ENCODE data around the gene NSD1.

NSD1 gene

DNA sequence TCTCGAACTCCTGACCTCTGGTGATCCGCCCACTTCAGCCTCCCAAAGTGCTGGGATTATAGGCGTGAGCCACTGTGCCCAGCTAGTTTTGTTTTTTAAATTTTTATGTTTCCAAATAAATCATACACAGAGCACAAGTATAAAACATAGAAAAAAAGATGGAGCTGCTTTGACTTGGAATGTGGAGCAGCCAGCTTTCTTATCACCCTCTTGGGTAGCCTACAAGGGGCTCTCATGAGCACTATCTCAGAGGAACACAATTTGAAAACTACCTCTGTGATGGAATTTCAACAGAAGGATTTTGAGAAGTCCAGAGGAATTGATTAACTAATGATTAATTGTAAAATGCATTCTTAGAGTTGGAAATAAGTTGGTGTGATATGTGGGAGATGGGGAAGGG is 45.9 kb downstream of the NSD1 start:
- DNase-seq: no peak

DNA sequence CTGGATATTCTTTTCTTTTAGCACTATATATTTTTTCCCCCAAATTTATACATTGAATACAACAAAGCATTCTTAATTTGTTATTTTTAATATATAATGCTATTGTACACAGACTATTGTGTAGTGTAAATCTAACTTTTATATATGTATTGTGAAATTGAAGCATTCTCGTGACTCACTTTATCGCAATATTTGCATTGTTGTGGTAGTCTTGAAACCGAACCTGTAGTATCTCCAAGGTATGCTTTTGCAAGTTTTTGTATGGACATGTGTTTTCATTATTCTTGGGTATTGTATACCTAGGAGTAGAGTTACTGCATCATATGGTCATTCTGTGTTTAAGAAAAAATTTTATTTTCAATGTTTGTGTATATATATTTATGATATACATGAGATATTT is 49.6 kb downstream of the NSD1 start:
- no peak for DNase-seq

DNA sequence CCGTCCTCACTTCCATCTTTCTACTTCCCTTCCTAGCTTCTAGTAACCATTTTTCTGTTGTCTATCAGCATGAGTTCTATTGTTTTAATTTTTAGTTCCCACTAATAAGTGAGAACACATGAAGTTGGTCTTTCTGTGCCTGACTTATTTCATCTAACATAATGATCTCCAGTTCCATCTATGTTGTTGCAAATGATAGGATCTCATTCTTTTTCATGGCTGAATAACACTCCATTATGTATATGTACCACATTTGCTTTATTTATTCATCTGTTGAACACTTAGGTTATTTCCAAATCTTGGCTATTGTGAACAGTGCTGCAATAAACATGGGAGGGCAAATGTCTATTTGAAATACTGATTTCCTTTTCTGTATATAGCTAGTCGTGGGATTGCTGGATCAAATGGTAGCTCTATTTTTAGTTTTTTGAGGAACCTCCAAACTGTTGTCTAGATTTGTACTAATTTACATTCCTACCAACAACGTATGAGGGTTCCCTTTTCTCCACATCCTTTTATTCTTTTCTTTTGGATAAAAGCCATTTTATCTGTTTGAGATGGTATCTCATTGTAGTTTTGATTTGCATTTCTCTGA is 50.3 kb downstream of the NSD1 start:
- no peak for DNase-seq

DNA sequence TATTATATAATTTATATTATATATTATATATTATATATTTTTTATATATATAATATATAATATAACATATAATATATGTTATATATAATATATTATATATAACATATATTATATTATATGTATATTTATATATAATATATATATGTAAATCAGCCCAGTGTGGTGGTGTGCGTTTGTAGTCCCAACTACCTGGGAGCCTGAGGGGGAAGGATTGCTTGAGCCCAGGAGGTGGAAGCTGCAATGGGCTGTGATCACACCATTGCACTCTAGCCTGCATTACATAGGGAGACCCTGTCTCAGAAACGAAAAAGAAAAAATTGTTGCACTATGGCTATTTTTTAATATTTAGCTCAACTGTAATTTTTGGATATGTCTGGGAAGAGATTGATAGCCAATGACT is 52.4 kb downstream of the NSD1 start:
- no peak for DNase-seq

DNA sequence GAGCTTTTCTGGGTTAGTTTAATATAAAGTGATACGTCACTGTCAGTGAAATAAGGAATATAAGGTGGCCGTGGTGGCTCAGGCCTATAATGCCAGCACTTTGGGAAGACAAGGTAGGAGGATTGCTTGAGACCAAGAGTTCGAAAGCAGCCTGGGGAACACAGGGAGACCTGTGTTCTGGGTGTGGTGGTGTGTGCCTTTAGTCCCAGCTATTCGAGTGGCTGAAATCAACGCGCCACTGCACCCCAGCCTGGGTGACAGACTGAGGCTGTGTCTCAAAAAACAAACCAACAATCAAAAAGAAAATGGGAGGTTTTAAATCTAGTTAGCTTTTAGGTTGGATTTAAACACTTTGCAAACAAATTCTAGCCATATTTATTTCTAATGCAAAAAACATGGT is 53.1 kb downstream of the NSD1 start:
- no peak for DNase-seq

DNA sequence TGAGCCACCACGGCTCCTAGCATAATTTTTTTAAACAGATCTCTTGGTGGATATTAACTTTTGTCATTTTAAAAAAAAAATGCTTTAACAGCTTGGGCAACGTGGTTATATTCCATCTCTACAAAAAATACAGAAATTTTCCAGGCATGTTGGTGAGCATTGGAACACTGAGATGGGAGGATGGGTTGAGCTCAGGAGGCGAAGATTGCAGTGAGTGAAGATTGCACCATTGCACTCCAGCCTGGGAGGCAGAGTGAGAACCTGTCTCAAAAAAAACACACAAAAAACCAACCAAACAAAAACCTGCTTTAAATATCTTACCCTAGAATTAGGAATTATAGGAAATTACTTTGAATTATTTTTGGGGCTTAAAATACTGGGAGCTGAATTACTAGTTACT is 55.2 kb downstream of the NSD1 start:
- no peak for DNase-seq

DNA sequence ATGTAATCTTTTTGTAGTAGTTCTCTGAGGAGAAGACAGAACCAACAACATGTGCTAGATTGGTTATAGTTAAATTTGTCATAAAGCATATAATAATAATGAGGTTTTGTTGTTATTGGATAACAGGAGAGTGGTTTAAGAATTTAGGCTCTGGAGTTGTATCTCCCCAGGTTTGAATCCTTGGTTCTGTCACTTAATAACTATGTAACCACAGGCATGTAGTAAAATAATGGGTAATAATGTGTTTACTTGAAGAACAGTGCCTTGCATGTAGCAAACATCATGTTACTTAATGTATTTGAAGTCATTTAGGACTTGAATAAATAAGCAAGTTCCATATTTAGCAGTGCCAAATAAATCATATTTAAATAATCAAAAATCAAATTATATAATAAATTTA is 55.8 kb downstream of the NSD1 start:
- DNase-seq: no peak

DNA sequence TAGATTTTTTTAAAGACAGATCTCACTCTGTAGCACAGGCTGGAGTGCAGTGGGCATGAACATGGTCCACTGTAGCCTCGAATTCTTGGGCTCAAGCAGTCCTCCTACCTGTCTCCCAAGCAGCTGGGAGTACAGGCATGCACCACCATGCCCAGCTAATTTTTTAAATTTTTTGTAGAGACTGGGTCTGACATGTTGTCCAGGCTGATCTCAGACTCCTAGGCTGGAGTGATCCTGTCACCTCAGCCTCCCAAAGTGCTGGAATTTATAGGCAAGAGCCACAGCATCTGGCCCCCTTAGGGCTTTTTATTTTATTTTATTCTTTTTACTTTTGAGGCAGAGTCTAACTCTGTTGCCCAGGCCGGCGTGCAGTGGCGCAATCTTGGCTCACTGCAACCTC is 56.4 kb downstream of the NSD1 start:
- DNase-seq: no peak

DNA sequence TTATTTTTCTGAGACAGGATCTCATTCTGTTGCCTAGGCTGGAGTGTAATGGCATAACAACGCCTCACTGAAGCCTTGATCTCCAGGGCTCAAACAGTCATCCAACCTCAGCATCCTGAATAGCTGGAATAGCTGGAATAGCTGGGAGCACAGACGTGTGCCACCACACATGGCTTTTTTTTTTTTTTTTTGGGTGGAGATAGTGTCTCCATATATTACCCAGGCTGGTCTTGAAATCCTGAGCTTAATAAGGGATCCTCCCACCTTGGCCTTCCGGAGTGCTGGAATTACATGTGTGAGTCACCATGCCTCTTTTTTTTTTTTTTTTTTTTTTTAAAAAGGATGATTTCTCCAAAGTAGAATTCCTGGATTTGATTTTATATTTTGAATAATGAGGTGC is 60.7 kb downstream of the NSD1 start:
- no peak for DNase-seq

DNA sequence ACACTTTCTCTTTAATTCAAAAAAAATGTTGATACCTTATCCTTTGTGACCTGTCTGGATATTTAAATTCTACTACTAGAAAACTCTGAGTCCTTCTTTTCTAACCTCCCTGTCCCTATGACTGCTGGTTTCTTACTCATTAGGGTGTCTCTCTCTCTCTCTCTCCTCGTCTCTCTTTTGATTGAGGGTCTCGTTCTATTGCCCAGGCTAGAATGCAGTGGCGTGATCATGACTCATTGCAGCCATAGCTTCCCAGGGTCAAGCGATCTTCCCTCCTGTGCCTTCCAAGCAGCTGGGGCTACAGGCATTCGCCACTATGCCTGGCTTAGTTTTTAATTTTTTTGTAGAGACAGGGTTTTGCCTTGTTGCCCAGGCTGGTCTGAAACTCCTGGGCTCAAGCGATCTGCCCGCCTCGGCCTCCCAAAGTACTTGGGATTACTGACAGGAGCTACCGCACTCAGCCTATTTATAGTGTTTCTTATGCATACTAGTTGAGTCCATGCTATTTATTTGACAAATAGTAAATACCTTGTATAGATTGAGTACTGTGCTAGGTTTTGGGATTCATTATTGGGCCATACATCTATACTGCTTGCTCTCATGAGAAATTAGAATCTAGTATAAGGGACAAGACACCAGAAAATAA is 61.9 kb downstream of the NSD1 start:
- no peak for DNase-seq

DNA sequence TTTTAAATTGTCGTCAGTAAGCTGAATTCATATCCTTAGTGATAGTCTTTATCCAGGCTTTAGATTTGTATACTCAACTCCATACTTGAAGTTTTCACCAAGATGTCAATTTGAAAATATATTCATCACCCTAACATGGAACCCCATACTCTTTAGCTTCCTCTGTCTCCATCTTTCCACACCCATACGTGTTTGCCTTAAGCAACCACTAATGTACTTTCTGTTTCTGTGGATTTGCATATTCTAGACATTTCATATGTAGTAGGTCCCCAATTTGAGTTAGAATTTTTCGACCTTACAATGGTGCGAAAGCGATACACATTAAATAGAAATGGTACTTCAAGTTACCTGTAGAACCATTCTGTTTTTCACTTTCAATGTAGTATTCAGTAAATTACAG is 65.2 kb downstream of the NSD1 start:
- DNase-seq: no peak

DNA sequence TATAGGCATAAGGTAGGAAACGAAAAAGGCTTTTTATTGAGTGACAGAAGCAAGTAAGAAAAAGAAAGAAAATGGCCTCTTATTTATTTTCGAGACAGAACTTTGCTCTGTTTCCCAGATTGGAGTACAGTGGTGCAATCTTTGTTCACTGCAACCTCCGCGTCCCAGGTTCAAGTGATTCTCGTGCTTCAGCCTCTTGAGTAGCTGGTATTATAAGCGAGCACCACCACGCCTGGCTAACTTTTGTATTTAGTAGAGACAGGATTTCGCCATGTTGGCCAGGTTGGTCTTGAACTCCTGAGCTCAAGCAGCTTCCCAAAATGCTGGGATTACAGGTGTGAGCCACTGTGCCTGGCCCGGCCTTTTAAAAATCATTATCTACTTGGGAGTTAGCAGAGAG is 70.7 kb downstream of the NSD1 start:
- no peak for DNase-seq

DNA sequence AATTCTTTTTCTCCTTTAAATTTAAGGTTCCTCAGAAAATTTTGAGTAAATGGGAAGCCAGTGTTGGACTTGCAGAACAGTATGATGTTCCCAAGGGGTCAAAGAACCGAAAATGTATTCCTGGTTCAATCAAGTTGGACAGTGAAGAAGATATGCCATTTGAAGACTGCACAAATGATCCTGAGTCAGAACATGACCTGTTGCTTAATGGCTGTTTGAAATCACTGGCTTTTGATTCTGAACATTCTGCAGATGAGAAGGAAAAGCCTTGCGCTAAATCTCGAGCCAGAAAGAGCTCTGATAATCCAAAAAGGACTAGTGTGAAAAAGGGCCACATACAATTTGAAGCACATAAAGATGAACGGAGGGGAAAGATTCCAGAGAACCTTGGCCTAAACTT is 76.0 kb downstream of the NSD1 start:
- no peak for DNase-seq

DNA sequence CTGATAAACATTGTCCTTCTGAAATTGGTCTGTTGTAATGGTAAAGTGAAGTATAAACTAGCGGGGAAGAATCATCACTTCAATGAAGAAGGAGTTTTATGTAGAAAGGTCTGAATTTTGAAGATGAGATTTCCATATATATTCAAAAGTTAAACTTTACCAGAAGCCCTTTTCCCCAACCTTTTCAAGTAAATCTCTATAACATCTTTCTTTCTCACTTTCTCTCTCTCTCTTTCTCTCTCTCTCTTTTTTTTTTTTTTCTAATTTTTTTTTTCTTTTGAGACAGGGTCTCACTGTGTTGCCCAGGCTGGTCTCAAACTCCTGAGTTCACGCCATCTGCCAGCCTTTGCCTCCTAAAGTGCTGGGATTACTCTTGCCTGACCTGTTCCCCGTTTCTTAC is 78.7 kb downstream of the NSD1 start:
- DNase-seq: no peak

DNA sequence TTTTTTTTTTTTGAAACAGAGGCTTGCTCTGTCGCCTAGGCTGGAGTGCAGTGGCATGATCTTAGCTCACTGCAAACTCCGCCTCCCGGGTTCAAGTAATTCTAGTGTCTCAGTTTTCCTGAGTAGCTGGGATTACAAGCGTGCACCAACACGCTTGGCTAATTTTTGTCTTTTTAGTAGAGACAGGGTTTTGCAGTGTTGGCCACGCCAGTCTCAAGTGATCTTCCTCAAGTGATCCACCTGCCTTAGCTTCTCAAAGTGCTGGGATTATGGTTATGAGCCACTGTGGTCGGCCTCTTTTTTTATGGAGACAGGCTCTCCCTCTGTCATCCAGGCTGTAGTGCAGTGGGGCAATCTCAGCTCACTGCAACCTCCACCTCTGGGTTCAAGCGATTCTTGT is 87.0 kb downstream of the NSD1 start:
- no peak for DNase-seq

DNA sequence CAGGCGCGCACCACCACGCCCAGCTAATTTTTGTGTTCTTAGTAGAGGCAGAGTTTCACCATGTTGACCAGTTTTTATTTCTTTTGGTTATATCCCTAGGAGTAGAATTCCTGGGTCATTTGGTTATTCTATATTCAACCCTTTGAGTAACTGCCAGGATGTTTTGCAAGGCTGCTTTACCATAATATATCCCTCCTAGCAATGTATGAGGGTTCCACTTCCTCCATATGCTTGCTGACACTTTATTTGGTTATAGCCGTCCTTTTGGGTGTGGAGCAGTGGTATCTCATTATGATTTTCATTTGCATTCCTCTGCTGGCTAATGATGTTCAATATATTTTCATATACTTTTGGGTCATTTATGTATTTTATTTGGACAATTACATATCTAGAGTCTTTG is 88.7 kb downstream of the NSD1 start:
- DNase-seq: no peak

DNA sequence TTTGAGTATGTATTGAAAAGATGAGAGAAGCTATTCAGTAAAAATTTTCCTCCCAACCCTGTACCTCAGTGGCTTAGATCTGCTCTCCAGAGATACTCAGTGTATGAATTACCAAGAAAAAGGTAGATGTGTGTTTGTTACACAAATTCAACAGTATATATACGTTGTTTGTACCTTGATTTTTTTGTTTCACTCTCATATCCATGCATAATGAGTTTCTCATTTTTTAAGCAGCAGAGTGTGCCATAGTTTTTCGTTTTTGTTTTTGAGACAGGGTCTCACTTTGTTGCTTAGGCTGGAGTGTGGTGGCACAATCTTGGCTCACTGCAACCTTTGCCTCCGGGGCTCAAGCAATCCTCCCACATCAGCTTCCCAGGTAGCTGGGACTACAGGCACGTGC is 92.2 kb downstream of the NSD1 start:
- DNase-seq: no peak

DNA sequence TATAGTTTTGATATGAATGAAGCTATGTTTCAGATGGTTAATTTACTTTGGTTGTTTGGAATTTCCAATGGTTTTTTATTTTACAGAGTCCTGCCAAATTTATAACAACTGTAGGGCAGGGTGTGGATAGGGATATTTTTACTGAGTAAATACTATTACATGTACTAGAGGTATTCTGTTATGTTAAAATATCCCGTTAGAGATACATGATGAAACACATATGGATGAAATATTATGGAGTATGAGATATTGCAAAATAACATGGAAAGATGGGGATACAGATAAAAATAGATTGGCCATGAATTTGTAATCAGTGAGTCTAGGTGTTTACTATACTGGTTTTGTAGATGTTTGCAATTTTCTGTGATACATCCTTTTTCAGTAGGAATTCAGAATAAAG is 93.3 kb downstream of the NSD1 start:
- DNase-seq: no peak

DNA sequence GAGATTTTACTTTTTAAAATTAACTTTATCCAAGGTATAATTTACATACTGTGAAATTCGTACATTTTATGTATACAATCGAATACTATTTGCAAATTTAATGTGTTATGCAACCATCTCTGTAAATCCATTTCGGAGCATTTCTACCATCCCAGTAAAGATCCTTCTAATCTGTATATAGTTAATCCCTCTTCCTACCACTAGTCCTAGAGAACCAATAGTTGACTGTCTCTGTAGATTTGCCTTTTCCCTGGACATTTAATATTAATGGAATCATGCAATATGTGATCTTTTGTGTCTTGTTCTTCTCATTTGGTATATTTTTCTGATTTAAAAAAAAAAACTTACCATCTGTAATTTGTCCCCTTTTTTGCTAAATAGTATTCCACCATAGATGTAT is 95.2 kb downstream of the NSD1 start:
- no peak for DNase-seq

DNA sequence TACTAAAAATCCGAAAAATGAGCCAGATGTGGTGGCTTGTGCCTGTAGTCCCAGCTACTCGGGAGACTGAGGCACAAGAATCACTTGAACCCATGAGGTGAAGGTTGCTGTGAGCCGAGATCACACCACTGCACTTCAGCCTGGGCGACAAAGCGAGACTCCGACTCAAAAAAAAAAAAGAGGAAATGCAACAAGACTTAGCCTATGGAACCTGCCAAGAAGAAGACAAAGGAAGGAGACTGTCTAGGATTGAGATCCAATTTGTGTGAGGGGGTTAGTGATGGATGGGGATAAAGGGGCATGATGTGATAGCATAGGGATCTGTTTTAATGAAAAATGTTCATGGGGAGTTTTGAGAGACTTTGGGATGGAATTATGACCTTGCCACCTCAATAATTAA is 97.1 kb downstream of the NSD1 start:
- DNase-seq: no peak

DNA sequence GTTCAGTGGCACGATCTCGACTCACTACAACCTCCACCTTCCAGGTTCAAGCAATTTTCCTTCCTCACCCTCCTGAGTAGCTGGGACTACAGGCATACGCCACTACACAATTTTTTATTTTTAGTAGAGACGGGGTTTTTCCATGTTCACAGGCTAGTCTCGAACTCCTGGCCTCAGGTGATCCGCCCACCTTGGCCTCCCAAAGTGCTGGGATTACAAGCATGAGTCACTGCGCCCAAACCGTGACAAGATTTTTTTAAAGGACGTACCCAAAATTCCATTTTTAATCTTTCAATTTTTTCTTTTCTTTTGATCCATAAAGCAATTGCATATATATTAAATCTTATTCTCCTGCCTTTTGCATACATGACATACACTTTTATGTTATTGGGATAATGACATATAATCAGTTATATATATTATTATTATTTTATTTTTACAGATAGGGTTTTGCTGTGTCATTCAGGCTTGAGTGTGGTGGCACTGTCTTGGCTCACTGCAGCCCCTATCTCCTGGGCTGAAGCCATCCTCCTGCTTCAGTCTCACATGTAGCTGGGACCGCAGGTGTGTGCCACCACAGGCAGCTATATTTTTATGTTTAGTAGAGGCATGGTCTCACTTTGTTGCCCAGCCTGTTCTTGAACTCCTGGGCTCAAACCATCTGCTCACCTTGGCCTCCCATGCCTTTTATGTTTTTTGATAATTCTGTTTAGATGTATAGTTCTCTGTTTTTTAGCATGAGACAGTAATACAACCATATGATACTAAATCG is 98.1 kb downstream of the NSD1 start:
- DNase-seq: no peak

DNA sequence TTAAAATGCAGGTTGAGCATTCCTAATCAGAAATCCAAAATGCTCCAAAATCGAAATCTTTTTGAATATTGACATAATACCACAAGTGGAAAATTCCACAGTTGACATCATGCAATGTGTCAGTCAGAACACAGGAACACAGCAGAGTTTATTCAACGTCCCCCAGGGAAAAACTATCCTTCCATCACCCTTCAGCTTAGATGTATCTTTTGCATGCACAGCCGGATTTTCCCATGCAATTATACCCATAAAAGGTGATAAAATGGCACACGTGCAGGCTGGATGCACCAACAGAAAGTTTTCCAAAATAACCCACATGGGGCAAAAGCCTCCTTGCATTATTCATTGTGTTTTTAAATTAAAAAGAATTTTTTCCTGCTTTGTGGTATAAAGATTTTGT is 98.8 kb downstream of the NSD1 start:
- no peak for DNase-seq

DNA sequence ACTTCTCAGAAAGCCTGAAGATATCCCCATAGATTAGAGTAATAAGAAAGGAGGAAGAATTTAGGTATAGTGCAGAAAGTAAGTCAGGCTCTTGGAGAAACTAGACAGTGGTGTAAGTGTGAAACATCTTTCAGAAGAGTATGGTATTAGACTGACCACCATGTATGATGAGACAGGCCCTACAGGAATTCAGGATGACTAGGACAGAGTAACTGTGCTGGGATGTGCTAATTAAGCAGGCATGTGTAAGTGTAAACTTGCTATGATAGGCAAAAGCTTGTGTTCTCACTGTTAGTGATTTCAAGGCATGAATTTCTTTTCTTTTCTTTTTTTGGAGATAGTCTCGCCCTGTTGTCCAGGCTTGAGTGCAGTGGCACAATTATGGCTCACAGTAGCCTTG is 99.2 kb downstream of the NSD1 start:
- DNase-seq: no peak

DNA sequence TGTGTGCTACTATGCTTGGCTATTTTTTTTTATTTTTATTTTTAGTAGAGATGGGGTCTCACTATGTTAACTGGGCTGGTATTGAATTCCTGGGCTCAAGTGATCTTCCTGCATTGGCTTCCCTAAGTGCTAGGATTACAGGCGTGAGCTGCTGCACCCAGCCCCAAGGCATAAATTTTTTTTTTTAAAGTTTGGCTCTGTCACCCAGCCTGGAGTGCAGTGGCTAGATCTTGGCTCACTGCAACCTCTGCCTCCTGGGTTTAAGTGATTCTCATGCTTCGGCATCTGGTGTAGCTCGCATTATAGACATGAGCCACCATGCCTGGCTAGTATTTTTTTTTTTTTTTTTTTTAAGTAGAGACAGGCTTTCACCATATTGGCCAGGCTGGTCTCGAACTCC is 99.6 kb downstream of the NSD1 start:
- no peak for DNase-seq

DNA sequence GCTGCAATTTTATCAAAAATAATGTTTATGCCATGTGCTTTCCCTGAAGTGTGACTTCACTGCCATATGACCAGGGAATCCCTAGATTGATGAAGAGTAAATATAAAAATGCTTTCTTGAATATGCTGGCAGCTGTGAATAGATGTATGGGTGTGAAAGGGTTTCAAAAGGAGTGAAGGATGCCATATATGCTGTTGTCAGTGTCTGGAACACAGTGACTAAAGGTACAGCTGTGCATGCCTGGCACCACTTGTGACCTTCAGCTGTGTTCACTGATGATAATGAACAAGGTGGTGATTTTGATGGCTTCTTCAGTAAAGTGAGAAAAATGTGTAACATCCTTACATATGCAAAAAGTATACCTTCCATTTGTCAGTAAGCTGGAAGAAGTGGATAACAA is 100.2 kb downstream of the NSD1 start:
- no peak for DNase-seq
